Measurements from ENCODE around the gene ODAD4. TPM values are rescaled to one million over a fixed set of nuclear protein-coding genes. Genes with fewer than 3 reads are reported as not detected.
"Not testable (repeated sequence)": the region's sequence is repeated elsewhere in the genome, so short reads cannot be mapped to it uniquely, and the experiment has no call there.

The ODAD4 gene
- total RNA-seq, 2 donors from 2014 or later = 3.7 to 4.3 TPM

DNA sequence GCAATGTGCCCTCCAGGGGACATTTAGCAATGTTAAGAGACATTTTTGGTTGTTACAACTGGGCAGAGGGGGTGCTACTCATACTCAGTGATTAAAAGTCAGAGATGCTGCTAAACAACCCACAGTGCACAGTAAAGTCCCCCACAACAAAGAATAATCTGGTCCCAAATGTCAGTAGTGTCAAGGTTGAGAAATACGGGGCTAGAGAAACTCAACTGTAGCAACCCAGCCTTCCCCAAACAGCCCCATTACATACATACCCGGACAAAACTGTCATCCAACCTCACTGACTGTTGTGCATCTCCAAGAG lies 66.4 kb downstream of the ODAD4 start:
- DNase-seq (no peak), ATAC-seq (no peak)
- H3K4me3 Mint-ChIP-seq = no peak overlapping the region
- H3K4me1 Mint-ChIP-seq = peaks cover 5% of the 10 kb centered on the region
- peak overlapping the region; percentile 71 for H3K27ac Mint-ChIP-seq
- H3K27me3 Mint-ChIP-seq = no peaks in the 10 kb centered on the region
- peaks cover 2% of the 10 kb centered on the region for H3K36me3 Mint-ChIP-seq (ENCODE audit: low read depth)
- no peaks in the 10 kb centered on the region for H3K9me3 ChIP-seq (ENCODE audit: control insufficient read depth, low read length, poor library complexity, severe bottlenecking)

DNA sequence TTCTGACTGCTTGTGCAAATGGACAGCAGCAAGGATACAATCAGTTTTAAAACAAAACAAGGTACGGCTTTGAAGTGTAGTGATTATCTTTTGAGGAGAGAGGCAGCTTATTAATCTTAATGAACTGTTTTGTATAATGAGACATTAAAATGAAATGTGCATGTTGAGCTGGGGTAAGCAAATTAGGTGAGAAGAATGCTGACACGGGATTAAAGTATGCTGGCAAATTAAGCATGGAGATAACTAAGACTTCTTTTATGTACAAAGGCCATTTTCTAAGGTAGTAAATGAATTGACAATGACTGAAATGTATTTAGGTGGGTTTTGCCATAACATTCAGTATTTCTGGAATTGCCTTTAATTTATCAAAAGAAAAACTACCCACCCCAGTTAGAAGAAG lies 68.1 kb downstream of the ODAD4 start:
- DNase-seq (no peak), ATAC-seq (no peak)
- Mint-ChIP-seq H3K27ac (no peak overlapping the region), H3K4me1 (peaks cover 10% of the 10 kb centered on the region), H3K27me3 (no peaks in the 10 kb centered on the region), H3K36me3 (ENCODE audit: low read depth) (peaks cover 2% of the 10 kb centered on the region), H3K4me3 (no peak overlapping the region)
- H3K9me3 ChIP-seq (ENCODE audit: control insufficient read depth, low read length, poor library complexity, severe bottlenecking) = no peaks in the 10 kb centered on the region

DNA sequence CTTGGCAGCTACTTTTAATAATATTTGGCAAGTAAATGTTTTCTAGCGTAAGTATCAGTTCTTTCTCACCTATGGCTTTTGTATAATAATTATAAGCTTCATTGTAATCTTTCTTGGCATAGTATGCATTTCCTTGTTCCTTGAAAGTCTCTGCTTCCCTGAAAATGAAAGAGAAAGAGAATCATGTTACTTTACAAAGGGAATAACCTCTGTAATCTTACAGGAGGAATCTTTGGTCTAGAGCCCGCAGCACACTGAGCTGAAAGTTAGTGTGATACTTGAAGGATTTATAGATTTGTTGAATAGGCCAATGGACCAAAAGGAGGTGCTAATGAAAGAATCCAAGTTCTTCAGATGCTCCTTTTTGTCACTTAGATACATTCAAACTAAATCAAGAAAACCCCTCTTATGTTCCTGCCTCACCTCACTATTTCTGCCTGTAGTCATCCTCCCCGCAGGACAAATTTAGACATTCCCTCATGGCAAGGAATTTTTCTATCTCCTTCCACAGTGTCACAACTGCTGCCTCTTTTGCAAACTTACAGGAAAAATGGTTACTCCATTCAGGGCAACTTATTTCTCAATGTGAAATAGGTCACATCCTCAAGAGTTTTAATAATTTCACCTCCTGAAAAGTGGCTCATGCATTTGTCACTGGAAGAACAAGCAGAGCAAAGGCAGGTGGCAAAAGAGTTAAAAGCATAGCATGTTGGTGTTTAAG lies 70.2 kb downstream of the ODAD4 start:
- H3K9me3 ChIP-seq (ENCODE audit: control insufficient read depth, low read length, poor library complexity, severe bottlenecking) = no peaks in the 10 kb centered on the region
- H3K4me3 Mint-ChIP-seq = no peak overlapping the region
- no peak for DNase-seq
- no peak overlapping the region for H3K27ac Mint-ChIP-seq
- H3K36me3 Mint-ChIP-seq (ENCODE audit: low read depth) = peaks cover 2% of the 10 kb centered on the region
- H3K4me1 Mint-ChIP-seq = peaks cover 15% of the 10 kb centered on the region
- H3K27me3 Mint-ChIP-seq = no peaks in the 10 kb centered on the region
- ATAC-seq = no peak

DNA sequence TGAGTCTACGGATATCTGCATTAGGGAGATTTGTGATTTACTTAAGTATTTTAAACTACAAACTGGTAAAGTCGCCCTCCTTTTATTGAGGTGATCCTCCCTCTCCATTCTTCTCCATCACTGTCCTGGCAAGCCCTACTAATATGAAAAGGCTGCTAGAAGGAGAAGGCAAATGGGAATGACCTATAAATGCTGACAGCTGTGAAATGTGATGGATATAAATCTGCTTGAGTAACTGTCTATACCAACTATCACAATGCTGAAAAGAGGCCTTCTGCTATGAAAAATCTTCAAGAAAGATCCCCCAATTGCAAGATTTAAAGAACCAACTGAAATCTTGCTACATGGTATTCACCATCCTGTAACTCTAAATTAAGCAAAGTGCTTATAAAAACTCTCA lies 71.3 kb downstream of the ODAD4 start:
- H3K9me3 ChIP-seq (ENCODE audit: control insufficient read depth, low read length, poor library complexity, severe bottlenecking) = no peaks in the 10 kb centered on the region
- H3K27me3 Mint-ChIP-seq = no peaks in the 10 kb centered on the region
- no peak for DNase-seq
- H3K27ac Mint-ChIP-seq = no peak overlapping the region
- ATAC-seq = no peak
- no peak overlapping the region for H3K4me3 Mint-ChIP-seq
- H3K36me3 Mint-ChIP-seq (ENCODE audit: low read depth) = peaks cover 2% of the 10 kb centered on the region
- peaks cover 13% of the 10 kb centered on the region for H3K4me1 Mint-ChIP-seq

DNA sequence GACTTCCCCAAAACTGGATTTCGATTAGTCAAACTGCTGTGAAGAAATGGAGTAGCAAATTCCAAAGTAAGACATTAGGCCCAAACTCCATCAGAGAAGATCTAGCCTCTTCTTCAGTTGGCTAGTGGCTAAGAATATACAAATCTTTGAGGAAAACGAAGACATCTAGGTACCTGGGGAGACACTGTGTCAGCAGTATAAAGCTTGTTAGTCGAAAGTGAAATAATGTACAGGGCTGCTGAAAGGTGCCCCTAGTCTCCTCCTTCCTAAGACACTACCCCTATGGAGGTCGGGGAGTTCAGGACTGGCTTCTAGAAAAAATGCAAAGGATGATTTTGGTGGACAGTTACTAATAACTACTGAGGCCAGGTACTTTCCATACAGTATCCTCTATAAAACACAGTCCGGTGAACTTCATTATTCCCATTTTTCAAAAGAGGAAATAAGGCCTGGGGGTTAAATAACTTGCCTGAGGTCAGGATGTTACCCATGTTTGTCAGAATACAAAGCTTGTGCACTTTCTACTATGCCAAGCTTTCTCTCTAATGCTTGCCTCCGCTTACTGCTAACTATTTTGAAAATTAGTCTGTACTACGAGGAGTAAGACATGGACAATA lies 71.9 kb downstream of the ODAD4 start:
- DNase-seq (no peak), ATAC-seq (no peak)
- Mint-ChIP-seq H3K27ac (no peak overlapping the region), H3K4me3 (no peak overlapping the region), H3K36me3 (ENCODE audit: low read depth) (no peaks in the 10 kb centered on the region), H3K4me1 (peaks cover 15% of the 10 kb centered on the region), H3K27me3 (no peaks in the 10 kb centered on the region)
- no peaks in the 10 kb centered on the region for H3K9me3 ChIP-seq (ENCODE audit: control insufficient read depth, low read length, poor library complexity, severe bottlenecking)

DNA sequence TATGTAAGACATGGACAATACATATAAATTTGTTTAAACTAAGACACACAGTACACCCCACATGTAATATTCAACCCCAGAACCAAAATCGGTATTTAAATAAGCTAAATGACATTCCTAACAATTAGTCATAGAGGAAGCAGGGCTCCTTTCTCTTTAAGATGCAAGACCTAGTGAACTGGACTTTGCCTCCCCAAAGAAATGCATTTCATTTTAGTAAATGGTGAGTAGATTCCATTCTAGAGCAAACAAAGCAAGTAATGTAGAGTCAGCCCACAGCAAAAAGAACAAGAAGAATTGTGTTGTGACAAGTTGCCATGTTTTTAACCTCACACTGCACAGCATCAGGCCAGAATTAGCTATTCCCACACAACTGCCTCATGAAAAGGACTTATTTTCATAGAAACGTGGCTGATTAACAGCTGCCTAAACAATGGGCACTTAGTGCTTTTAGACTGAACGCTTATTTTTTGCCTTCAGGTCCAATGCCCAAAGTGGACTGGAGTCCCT lies 72.4 kb downstream of the ODAD4 start:
- no peaks in the 10 kb centered on the region for H3K27me3 Mint-ChIP-seq
- peak overlapping the region; percentile 32 for H3K27ac Mint-ChIP-seq
- no peak overlapping the region for H3K4me3 Mint-ChIP-seq
- H3K9me3 ChIP-seq (ENCODE audit: control insufficient read depth, low read length, poor library complexity, severe bottlenecking) = no peaks in the 10 kb centered on the region
- no peaks in the 10 kb centered on the region for H3K36me3 Mint-ChIP-seq (ENCODE audit: low read depth)
- DNase-seq = no peak
- no peak for ATAC-seq
- H3K4me1 Mint-ChIP-seq = peaks cover 15% of the 10 kb centered on the region

DNA sequence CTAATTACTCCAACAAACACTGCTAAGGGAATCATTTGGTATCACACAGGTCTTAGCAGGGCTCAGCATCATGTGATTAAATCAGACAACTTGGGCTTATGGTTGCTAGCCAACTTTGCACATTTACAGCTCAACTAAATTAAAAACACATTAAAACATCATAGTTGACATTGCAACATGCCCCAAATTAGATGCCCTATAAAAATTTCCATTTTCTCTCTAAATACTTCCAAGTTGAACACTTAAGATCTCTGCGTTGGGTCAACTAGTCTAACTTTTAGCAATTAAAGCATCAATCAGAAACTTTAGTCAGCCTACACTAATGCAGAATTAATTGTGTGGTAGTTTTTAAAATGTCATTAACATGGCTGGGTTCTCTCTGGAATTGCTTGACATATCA lies 74.7 kb downstream of the ODAD4 start:
- no peak overlapping the region for H3K4me3 Mint-ChIP-seq
- peaks cover 21% of the 10 kb centered on the region for H3K4me1 Mint-ChIP-seq
- DNase-seq (no peak), ATAC-seq (no peak)
- no peak overlapping the region for H3K27ac Mint-ChIP-seq
- H3K27me3 Mint-ChIP-seq = no peaks in the 10 kb centered on the region
- H3K9me3 ChIP-seq (ENCODE audit: control insufficient read depth, low read length, poor library complexity, severe bottlenecking) = no peaks in the 10 kb centered on the region
- no peaks in the 10 kb centered on the region for H3K36me3 Mint-ChIP-seq (ENCODE audit: low read depth)

DNA sequence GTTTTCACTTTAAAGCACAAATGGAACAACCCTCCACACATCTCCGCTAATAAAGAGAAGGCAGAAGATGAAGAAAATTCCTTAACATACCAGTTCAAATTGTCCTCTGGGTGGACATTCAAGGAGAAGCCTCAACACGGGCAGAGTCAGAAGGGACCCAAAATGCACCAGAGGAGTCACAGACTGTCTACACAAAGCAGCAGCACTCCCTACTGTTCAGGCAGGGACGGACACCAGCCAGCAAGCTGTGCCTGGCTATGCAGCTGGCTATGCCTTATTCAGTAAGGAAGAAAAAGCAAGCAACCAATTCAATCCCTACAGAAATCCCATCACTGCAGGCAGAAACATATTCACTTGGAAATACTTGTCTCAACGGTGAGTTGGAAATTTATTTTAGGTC lies 78.8 kb downstream of the ODAD4 start:
- H3K36me3 Mint-ChIP-seq (ENCODE audit: low read depth) = no peaks in the 10 kb centered on the region
- DNase-seq = no peak
- no peaks in the 10 kb centered on the region for H3K9me3 ChIP-seq (ENCODE audit: control insufficient read depth, low read length, poor library complexity, severe bottlenecking)
- peaks cover 36% of the 10 kb centered on the region for H3K4me1 Mint-ChIP-seq
- H3K4me3 Mint-ChIP-seq = no peak overlapping the region
- no peak for ATAC-seq
- no peaks in the 10 kb centered on the region for H3K27me3 Mint-ChIP-seq
- H3K27ac Mint-ChIP-seq = peak overlapping the region; percentile 63

DNA sequence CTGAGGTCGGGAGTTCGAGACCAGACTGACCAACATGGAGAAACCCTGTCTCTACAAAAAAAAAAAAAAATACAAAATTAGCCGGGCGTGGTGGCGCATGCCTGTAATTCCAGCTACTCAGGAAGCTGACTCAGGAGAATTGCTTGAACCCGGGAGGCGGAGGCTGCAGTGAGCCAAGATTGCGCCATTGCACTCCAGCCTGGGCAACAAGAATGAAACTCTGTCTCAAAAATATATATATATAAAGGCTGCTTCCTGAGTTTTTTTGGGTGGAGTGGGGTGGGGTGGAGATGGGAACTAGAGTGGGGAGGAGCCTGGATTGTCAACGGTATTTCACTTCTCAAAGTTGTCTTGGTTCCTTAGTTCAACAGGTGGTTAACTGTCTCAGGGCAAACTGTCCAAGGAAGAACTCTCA lies 79.9 kb downstream of the ODAD4 start:
- not testable (repeated sequence) for DNase-seq; H3K9me3 ChIP-seq (ENCODE audit: control insufficient read depth, low read length, poor library complexity, severe bottlenecking); H3K36me3 Mint-ChIP-seq (ENCODE audit: low read depth); H3K4me3 Mint-ChIP-seq; H3K27me3 Mint-ChIP-seq; ATAC-seq
- Mint-ChIP-seq H3K27ac (peak overlapping the region; percentile 29), H3K4me1 (peaks cover 37% of the 10 kb centered on the region)

DNA sequence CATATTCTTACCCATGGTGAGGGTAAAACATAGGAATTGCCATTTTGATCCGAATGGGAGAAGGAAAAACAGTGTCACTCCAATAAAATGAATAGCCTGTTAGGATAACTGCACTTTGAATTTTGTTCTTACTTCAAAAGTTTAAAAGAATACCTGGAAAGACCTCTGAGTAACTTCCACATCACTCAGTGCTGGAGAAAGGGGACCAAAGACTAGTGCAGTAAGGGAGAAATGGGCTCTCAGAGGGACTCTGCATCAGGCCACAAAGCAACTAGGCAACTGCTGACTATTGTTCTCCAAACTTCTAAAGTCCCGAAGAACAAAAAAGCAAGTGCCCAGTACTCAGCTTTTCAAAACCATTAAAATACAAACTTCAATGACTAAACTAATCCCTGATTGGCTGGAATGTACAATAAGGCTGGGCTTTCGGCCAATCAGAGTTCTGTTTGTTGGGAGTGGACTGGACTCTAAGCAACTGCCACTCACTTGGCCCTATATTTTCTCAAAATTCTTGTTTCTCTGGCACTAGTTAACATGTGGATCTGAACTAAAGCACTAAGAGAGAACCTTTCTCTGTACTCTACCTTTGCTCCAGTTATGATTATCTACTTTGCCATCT lies 80.6 kb downstream of the ODAD4 start:
- DNase-seq (no peak), ATAC-seq (no peak)
- Mint-ChIP-seq H3K27me3 (no peaks in the 10 kb centered on the region), H3K4me1 (peaks cover 37% of the 10 kb centered on the region), H3K36me3 (ENCODE audit: low read depth) (no peaks in the 10 kb centered on the region), H3K4me3 (no peak overlapping the region), H3K27ac (peak overlapping the region; percentile 32)
- H3K9me3 ChIP-seq (ENCODE audit: control insufficient read depth, low read length, poor library complexity, severe bottlenecking) = no peaks in the 10 kb centered on the region

DNA sequence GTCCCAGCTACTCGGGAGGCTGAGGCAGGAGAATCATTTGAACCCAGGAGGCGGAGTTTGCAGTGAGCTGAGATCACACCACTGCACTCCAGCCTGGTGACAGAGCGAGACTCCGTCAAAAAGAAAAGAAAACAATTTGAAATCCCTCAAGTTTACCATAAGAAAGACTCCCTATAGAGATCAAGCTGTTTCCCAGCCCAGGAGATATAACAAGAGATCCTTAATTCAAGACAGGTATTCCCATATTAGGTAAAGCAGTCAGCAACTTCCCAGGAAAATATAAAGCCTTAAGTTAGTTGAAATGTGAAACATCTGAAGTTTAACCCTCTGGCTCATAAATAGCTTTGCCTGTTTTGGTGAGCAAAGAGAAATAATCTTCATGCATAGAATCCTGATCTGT lies 81.9 kb downstream of the ODAD4 start:
- Mint-ChIP-seq H3K4me1 (peaks cover 40% of the 10 kb centered on the region), H3K27ac (peak overlapping the region; percentile 32), H3K4me3 (peak overlapping the region; percentile 53)
- H3K9me3 ChIP-seq (ENCODE audit: control insufficient read depth, low read length, poor library complexity, severe bottlenecking); ATAC-seq; H3K27me3 Mint-ChIP-seq; DNase-seq; H3K36me3 Mint-ChIP-seq (ENCODE audit: low read depth): not testable (repeated sequence)

DNA sequence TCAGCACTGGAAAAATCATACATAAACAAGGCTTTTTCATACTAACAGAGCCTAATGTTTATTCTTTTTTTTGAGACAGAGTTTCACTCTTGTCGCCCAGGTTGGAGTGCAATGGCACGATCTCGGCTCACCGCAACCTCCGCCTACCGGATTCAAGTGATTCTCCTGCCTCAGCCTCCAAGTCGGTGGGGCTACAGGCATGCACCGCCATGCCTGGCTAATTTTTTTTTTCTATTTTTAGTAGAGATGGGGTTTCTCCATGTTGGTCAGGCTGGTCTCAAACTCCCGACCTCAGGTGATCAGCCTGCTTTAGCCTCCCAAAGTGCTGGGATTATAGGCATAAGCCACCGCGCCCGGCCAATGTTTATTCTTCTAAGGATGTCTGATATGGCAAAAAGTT lies 83.3 kb downstream of the ODAD4 start:
- H3K27me3 Mint-ChIP-seq; ATAC-seq; H3K36me3 Mint-ChIP-seq (ENCODE audit: low read depth); DNase-seq; H3K4me3 Mint-ChIP-seq; H3K9me3 ChIP-seq (ENCODE audit: control insufficient read depth, low read length, poor library complexity, severe bottlenecking): not testable (repeated sequence)
- Mint-ChIP-seq H3K27ac (peak overlapping the region; percentile 6), H3K4me1 (peaks cover 44% of the 10 kb centered on the region)
